ENCODE measurements around the gene CYBRD1.

CYBRD1 gene

DNA sequence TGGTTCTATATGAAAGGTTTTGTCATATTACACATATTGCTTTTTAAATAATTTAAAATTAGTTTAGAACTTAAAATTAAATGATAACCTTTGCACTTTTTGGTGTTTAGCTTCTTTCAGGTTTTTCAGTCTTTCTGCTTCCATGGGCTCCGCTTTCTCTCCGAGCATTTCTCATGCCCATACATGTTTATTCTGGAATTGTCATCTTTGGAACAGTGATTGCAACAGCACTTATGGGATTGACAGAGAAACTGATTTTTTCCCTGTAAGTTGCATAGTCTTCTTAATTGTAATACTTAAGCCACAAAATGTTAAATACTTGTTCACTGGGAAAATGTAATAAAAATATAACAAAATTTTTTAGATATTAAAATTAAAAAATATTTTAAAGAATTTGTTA lies 31.0 kb downstream of the CYBRD1 start:
- no peak overlapping the region; the same call in 1 of the 2 replicates for H3K4me3 ChIP-seq (ENCODE audit: low read depth, low read length)
- H3K36me3 ChIP-seq, result no peaks in the 10 kb centered on the region
- TF ChIP-seq, protein P1, sequence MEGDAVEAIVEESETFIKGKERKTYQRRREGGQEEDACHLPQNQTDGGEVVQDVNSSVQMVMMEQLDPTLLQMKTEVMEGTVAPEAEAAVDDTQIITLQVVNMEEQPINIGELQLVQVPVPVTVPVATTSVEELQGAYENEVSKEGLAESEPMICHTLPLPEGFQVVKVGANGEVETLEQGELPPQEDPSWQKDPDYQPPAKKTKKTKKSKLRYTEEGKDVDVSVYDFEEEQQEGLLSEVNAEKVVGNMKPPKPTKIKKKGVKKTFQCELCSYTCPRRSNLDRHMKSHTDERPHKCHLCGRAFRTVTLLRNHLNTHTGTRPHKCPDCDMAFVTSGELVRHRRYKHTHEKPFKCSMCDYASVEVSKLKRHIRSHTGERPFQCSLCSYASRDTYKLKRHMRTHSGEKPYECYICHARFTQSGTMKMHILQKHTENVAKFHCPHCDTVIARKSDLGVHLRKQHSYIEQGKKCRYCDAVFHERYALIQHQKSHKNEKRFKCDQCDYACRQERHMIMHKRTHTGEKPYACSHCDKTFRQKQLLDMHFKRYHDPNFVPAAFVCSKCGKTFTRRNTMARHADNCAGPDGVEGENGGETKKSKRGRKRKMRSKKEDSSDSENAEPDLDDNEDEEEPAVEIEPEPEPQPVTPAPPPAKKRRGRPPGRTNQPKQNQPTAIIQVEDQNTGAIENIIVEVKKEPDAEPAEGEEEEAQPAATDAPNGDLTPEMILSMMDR (IDR thresholded peaks at IDR 0.05; ENCODE audit: low read depth, low read length), result no peak
- no peaks in the 10 kb centered on the region for H3K27me3 ChIP-seq
- H3K4me1 ChIP-seq, result no peaks in the 10 kb centered on the region
- DNase-seq, result no peak
- H3K9me3 ChIP-seq, result no peaks in the 10 kb centered on the region

DNA sequence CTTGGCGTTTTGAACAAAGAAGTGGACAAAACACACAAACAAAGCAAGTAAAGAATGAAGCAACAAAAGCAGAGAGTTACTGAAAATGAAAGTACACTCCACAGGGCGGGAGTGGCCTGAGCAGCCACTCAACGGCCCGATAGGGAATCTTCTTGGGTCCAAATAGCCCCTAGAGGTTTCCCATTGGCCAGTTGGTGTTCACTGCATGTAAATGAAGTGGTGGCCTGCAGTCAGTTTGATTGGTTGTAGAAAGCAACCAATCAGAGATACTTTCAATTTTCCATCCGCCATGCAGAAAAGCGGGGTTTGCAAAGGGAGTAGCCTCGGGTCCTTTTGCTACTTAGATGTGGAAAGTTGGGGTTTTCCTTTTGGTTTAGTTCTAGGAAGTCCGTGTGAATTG lies 31.6 kb downstream of the CYBRD1 start:
- Histone ChIP-seq H3K27me3 (no peaks in the 10 kb centered on the region), H3K4me3 (ENCODE audit: low read depth, low read length) (peak overlapping the region; percentile 59), H3K36me3 (no peaks in the 10 kb centered on the region), H3K4me1 (no peaks in the 10 kb centered on the region), H3K9me3 (no peaks in the 10 kb centered on the region)
- TF ChIP-seq, protein P1 (IDR thresholded peaks at IDR 0.05; ENCODE audit: low read depth, low read length), result no peak
- DNase-seq, result peak; percentile 77

DNA sequence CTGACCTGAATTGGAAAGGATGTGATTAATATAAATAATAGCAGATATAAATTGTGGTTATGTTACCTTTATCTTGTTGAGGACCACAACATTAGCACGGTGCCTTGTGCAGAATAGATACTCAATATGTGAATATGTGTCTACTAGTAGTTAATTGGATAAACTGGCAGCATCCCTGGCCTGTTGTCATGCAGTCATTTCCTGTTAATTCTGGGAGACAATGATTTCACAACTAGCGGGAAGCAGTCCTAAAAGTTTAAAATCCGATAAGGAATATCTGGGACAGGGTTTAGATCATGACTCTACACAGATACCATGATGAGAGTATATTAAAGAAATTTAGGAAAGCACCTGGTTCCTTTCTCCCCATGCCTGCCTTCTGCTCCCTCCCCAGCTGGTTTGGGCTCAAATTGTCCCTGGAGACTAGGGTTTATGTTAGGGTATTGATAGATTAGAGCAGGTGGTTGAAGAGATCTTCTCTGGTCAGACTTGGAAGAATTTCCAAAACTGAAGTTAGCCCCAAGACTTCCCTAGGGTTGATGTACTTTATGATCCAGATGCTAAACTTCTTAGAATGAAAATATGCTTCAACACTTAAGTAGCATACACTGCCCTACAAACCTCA lies 32.8 kb downstream of the CYBRD1 start:
- H3K4me3 ChIP-seq (ENCODE audit: low read depth, low read length), result no peak overlapping the region
- H3K27me3 ChIP-seq, result no peaks in the 10 kb centered on the region
- TF ChIP-seq, protein P1 (IDR thresholded peaks at IDR 0.05; ENCODE audit: low read depth, low read length), result no peak
- H3K36me3 ChIP-seq, result no peaks in the 10 kb centered on the region
- H3K4me1 ChIP-seq, result no peaks in the 10 kb centered on the region
- DNase-seq, result no peak
- H3K9me3 ChIP-seq, result no peaks in the 10 kb centered on the region

DNA sequence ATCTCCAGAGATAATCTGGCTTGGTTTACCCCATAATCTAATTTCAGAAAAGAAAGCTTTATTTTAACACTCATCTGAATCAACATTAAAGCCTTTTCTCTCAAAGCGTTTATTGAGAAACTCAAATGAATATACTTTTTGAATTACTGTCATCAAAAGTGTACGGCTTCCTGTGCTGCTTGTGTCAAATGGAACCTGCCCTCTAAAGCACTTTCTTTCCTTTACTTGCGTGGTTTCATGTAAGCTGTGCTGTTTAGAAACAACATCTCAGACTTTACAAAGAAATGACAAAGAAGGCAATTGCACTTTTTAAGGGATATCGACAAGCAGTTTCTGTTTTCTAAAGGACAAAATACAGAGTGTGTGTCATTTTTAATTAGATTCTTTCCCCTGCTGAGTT lies 35.1 kb downstream of the CYBRD1 start:
- Histone ChIP-seq H3K4me3 (ENCODE audit: low read depth, low read length) (no peak overlapping the region), H3K27me3 (no peaks in the 10 kb centered on the region), H3K4me1 (no peaks in the 10 kb centered on the region), H3K36me3 (no peaks in the 10 kb centered on the region), H3K9me3 (no peaks in the 10 kb centered on the region)
- TF ChIP-seq, protein P1 (IDR thresholded peaks at IDR 0.05; ENCODE audit: low read depth, low read length), result no peak
- no peak for DNase-seq

DNA sequence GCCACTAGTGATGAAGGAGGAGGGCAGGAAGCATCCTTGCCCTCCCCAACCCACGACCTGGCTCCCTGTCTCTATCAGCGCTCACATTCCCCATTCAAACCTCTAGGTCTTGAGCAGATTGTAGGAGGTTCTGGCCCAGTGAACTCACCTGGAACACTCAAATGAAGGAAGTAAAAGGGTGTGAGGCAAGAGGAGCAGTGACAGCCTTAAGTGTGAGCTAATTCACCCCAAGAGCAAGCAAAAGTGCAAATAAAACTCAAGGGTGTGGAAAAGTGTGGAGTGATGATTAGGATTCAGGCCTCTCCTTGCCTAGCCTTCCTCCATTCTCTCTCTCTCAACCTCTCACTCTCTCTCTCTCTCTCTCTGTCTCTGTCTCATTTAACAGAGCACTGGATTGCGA lies 41.0 kb downstream of the CYBRD1 start:
- DNase-seq, result no peak
- H3K9me3 ChIP-seq, result no peaks in the 10 kb centered on the region
- H3K4me3 ChIP-seq (ENCODE audit: low read depth, low read length), result no peak overlapping the region
- no peaks in the 10 kb centered on the region for H3K27me3 ChIP-seq
- no peaks in the 10 kb centered on the region for H3K36me3 ChIP-seq
- TF ChIP-seq, protein P1 (IDR thresholded peaks at IDR 0.05; ENCODE audit: low read depth, low read length), result no peak
- H3K4me1 ChIP-seq, result no peaks in the 10 kb centered on the region

DNA sequence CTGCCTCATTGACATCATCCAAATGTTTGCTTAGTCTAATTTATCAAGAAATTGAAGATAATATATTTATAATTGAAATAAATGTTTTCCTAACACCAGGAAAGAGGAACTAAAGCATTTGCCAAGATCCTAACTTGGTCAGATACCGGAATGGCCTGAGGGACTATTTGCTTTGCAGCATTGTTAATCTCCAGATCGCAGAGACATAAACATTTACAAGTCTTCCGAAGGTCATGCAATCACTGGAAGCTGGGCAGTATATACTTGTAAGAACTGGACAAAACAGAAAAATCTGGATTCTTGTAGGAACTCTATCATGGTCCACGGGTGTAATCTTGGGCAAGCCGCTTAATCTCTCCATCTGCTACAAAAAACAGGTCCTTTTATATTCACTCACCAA lies 42.2 kb downstream of the CYBRD1 start:
- H3K4me1 ChIP-seq, result no peaks in the 10 kb centered on the region
- DNase-seq, result no peak
- H3K9me3 ChIP-seq, result no peaks in the 10 kb centered on the region
- TF ChIP-seq, protein P1 (IDR thresholded peaks at IDR 0.05; ENCODE audit: low read depth, low read length), result no peak
- H3K36me3 ChIP-seq, result no peaks in the 10 kb centered on the region
- H3K4me3 ChIP-seq (ENCODE audit: low read depth, low read length), result no peak overlapping the region
- no peaks in the 10 kb centered on the region for H3K27me3 ChIP-seq
